K562 (cell line): ENCODE data around the gene ZSWIM2.

Source experiments
- CHD1 ChIP-seq: fragments of 200-600 bp; sonication (generic); IDR thresholded peaks from one replicate; pipeline ENCODE4 v1.6.1; 2012; ENCODE audit warnings: mild to moderate bottlenecking, moderate library complexity, low read length, inconsistent platforms
- HMG20A ChIP-seq: fragments of 450-650 bp; formaldehyde crosslinking; conservative IDR thresholded peaks from 2 replicates; pipeline ENCODE4 v1.4.0; 2020; ENCODE audit warnings: mild to moderate bottlenecking, mixed read lengths
- JUNB ChIP-seq: fragments of 450-650 bp; formaldehyde crosslinking; conservative IDR thresholded peaks from 2 replicates; pipeline ENCODE4 v1.4.0; 2020; ENCODE audit warnings: mild to moderate bottlenecking
- MTA3 ChIP-seq: fragments of 450-650 bp; formaldehyde crosslinking; IDR thresholded peaks from 2 replicates; pipeline ENCODE4 v1.6.1; 2017; ENCODE audit warnings: mild to moderate bottlenecking, borderline replicate concordance
- PHF8 ChIP-seq: fragments of 200-600 bp; sonication (generic); IDR thresholded peaks from 2 replicates; pipeline ENCODE4 v1.6.1; 2012; ENCODE audit warnings: mixed run types, mild to moderate bottlenecking, inconsistent platforms, low read length, moderate library complexity, borderline replicate concordance
- RNF2 ChIP-seq: sonication (generic); IDR thresholded peaks from 2 replicates; pipeline ENCODE4 v1.6.1; 2016
- XRCC5 ChIP-seq: fragments of 200-400 bp; formaldehyde crosslinking; IDR thresholded peaks from 2 replicates; pipeline ENCODE4 v1.6.1; 2017; ENCODE audit warnings: low read depth, mild to moderate bottlenecking, low read length
- ZSCAN29 ChIP-seq: fragments of 450-650 bp; IDR thresholded peaks from 2 replicates; pipeline ENCODE4 v1.6.1; 2017
- TF ChIP-seq, protein P1 (sequence below): fragments of 250-450 bp; sonication (Bioruptor Pico); IDR thresholded peaks from 2 replicates; pipeline ENCODE4 v1.4.0; 2020; ENCODE audit warnings: mild to moderate bottlenecking, moderate library complexity
- TF ChIP-seq, protein P2 (sequence below), 3 experiments: IDR thresholded peaks in 2 of 3; conservative IDR thresholded peaks in 1 of 3; 2 replicates each; pipeline ENCODE4 v1.5.1; 2011 to 2012; ENCODE audit warnings: low read length in 3 of 3, mild to moderate bottlenecking in 3 of 3, control low read depth in 2 of 3, improper control_type of control experiment in 1 of 3, inconsistent platforms in 1 of 3, low read depth in 1 of 3, mixed read lengths in 1 of 3, moderate library complexity in 1 of 3; ENCODE audit not compliant: insufficient read depth in 2 of 3
- TF ChIP-seq, protein P3 (sequence below): sonication (generic); formaldehyde crosslinking; IDR thresholded peaks from 2 replicates; pipeline ENCODE4 v1.8.1; 2023; ENCODE audit warnings: mild to moderate bottlenecking, missing genetic modification reagents, moderate library complexity
- TF ChIP-seq, protein P4 (sequence below): sonication (generic); formaldehyde crosslinking; IDR thresholded peaks from 2 replicates; pipeline ENCODE4 v1.5.0; 2020; ENCODE audit warnings: missing genetic modification reagents
- TF ChIP-seq, protein P5 (sequence below): fragments of 450-650 bp; IDR thresholded peaks from 2 replicates; pipeline ENCODE4 v1.6.1; 2016; ENCODE audit warnings: missing biosample characterization, missing genetic modification characterization
- TF ChIP-seq, protein P6 (sequence below): sonication (generic); formaldehyde crosslinking; IDR thresholded peaks from 2 replicates; pipeline ENCODE4 v1.8.0; 2023; ENCODE audit warnings: mild to moderate bottlenecking, missing genetic modification reagents

DNA sequence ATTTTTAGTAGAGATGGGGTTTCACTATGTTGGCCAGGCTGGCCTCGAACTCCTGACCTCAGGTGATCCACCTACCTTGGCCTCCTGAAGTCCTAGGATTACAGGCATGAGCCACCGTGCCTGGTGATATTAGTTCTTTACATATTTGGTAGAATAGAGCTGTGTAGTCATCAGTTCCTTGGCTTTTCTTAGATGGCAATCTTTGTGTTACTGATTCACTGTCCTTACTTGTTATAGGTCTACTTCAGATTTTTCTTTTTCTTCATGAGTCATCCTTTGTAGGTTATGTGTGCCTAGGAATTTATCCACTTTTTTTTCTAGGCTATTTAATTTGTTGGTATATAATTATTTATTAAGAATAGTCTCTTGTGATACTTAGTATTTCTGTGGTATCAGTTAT is 30.3 kb upstream of the ZSWIM2 start:
- no peak for TF ChIP-seq JUNB (CRISPR knock-in tag)
- TF ChIP-seq CHD1 = no peak
- no peak for TF ChIP-seq HMG20A (CRISPR knock-in tag)
- TF ChIP-seq, protein P1, sequence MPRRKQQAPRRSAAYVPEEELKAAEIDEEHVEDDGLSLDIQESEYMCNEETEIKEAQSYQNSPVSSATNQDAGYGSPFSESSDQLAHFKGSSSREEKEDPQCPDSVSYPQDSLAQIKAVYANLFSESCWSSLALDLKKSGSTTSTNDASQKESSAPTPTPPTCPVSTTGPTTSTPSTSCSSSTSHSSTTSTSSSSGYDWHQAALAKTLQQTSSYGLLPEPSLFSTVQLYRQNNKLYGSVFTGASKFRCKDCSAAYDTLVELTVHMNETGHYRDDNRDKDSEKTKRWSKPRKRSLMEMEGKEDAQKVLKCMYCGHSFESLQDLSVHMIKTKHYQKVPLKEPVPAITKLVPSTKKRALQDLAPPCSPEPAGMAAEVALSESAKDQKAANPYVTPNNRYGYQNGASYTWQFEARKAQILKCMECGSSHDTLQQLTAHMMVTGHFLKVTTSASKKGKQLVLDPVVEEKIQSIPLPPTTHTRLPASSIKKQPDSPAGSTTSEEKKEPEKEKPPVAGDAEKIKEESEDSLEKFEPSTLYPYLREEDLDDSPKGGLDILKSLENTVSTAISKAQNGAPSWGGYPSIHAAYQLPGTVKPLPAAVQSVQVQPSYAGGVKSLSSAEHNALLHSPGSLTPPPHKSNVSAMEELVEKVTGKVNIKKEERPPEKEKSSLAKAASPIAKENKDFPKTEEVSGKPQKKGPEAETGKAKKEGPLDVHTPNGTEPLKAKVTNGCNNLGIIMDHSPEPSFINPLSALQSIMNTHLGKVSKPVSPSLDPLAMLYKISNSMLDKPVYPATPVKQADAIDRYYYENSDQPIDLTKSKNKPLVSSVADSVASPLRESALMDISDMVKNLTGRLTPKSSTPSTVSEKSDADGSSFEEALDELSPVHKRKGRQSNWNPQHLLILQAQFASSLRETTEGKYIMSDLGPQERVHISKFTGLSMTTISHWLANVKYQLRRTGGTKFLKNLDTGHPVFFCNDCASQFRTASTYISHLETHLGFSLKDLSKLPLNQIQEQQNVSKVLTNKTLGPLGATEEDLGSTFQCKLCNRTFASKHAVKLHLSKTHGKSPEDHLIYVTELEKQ (CRISPR knock-in tag) = no peak
- TF ChIP-seq MTA3 = no peak
- TF ChIP-seq ZSCAN29 = no peak
- TF ChIP-seq, protein P2, sequence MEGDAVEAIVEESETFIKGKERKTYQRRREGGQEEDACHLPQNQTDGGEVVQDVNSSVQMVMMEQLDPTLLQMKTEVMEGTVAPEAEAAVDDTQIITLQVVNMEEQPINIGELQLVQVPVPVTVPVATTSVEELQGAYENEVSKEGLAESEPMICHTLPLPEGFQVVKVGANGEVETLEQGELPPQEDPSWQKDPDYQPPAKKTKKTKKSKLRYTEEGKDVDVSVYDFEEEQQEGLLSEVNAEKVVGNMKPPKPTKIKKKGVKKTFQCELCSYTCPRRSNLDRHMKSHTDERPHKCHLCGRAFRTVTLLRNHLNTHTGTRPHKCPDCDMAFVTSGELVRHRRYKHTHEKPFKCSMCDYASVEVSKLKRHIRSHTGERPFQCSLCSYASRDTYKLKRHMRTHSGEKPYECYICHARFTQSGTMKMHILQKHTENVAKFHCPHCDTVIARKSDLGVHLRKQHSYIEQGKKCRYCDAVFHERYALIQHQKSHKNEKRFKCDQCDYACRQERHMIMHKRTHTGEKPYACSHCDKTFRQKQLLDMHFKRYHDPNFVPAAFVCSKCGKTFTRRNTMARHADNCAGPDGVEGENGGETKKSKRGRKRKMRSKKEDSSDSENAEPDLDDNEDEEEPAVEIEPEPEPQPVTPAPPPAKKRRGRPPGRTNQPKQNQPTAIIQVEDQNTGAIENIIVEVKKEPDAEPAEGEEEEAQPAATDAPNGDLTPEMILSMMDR (IDR thresholded peaks at IDR 0.05 in 2 of 3, conservative IDR thresholded peaks at IDR 0.05 in 1 of 3; ENCODE audit: insufficient read depth in 2 of 3, low read depth in 1 of 3, low read length in 3 of 3) = no peak
- TF ChIP-seq, protein P3, sequence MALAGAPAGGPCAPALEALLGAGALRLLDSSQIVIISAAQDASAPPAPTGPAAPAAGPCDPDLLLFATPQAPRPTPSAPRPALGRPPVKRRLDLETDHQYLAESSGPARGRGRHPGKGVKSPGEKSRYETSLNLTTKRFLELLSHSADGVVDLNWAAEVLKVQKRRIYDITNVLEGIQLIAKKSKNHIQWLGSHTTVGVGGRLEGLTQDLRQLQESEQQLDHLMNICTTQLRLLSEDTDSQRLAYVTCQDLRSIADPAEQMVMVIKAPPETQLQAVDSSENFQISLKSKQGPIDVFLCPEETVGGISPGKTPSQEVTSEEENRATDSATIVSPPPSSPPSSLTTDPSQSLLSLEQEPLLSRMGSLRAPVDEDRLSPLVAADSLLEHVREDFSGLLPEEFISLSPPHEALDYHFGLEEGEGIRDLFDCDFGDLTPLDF (CRISPR knock-in tag) = no peak
- TF ChIP-seq, protein P4, sequence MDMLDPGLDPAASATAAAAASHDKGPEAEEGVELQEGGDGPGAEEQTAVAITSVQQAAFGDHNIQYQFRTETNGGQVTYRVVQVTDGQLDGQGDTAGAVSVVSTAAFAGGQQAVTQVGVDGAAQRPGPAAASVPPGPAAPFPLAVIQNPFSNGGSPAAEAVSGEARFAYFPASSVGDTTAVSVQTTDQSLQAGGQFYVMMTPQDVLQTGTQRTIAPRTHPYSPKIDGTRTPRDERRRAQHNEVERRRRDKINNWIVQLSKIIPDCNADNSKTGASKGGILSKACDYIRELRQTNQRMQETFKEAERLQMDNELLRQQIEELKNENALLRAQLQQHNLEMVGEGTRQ (CRISPR knock-in tag) = no peak
- no peak for TF ChIP-seq RNF2
- TF ChIP-seq, protein P5, sequence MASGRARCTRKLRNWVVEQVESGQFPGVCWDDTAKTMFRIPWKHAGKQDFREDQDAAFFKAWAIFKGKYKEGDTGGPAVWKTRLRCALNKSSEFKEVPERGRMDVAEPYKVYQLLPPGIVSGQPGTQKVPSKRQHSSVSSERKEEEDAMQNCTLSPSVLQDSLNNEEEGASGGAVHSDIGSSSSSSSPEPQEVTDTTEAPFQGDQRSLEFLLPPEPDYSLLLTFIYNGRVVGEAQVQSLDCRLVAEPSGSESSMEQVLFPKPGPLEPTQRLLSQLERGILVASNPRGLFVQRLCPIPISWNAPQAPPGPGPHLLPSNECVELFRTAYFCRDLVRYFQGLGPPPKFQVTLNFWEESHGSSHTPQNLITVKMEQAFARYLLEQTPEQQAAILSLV (tag) = no peak
- TF ChIP-seq, protein P6, sequence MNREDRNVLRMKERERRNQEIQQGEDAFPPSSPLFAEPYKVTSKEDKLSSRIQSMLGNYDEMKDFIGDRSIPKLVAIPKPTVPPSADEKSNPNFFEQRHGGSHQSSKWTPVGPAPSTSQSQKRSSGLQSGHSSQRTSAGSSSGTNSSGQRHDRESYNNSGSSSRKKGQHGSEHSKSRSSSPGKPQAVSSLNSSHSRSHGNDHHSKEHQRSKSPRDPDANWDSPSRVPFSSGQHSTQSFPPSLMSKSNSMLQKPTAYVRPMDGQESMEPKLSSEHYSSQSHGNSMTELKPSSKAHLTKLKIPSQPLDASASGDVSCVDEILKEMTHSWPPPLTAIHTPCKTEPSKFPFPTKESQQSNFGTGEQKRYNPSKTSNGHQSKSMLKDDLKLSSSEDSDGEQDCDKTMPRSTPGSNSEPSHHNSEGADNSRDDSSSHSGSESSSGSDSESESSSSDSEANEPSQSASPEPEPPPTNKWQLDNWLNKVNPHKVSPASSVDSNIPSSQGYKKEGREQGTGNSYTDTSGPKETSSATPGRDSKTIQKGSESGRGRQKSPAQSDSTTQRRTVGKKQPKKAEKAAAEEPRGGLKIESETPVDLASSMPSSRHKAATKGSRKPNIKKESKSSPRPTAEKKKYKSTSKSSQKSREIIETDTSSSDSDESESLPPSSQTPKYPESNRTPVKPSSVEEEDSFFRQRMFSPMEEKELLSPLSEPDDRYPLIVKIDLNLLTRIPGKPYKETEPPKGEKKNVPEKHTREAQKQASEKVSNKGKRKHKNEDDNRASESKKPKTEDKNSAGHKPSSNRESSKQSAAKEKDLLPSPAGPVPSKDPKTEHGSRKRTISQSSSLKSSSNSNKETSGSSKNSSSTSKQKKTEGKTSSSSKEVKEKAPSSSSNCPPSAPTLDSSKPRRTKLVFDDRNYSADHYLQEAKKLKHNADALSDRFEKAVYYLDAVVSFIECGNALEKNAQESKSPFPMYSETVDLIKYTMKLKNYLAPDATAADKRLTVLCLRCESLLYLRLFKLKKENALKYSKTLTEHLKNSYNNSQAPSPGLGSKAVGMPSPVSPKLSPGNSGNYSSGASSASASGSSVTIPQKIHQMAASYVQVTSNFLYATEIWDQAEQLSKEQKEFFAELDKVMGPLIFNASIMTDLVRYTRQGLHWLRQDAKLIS = no peak
- TF ChIP-seq XRCC5 = no peak
- no peak for TF ChIP-seq PHF8
